ENCODE data around the gene PPP2R5C.

- no peak for TF ChIP-seq RFX5 (IDR thresholded peaks at IDR 0.05; ENCODE audit: borderline replicate concordance, low read depth, low read length)
- TF ChIP-seq, protein P1, sequence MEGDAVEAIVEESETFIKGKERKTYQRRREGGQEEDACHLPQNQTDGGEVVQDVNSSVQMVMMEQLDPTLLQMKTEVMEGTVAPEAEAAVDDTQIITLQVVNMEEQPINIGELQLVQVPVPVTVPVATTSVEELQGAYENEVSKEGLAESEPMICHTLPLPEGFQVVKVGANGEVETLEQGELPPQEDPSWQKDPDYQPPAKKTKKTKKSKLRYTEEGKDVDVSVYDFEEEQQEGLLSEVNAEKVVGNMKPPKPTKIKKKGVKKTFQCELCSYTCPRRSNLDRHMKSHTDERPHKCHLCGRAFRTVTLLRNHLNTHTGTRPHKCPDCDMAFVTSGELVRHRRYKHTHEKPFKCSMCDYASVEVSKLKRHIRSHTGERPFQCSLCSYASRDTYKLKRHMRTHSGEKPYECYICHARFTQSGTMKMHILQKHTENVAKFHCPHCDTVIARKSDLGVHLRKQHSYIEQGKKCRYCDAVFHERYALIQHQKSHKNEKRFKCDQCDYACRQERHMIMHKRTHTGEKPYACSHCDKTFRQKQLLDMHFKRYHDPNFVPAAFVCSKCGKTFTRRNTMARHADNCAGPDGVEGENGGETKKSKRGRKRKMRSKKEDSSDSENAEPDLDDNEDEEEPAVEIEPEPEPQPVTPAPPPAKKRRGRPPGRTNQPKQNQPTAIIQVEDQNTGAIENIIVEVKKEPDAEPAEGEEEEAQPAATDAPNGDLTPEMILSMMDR (IDR thresholded peaks at IDR 0.05; ENCODE audit: control extremely low read depth in 1 of 3, insufficient read depth in 1 of 3, low read depth in 1 of 3, low read length in 3 of 3): no peak
These were observed 14.8 kb downstream of the PPP2R5C start for GRCh38 chr14:101776344-101776743.
